HG03460 (cell line): ENCODE results near the gene RFX3.

Source experiments
- ATAC-seq: cut with Tn5 transposase; IDR thresholded peaks from one replicate; pipeline ENCODE4 v1.9.1; 2021; ENCODE audit not compliant: unreplicated experiment

Gene RFX3

GRCh38 chr9:3478549-3478953, 47.2 kb downstream of the RFX3 start:
- ATAC-seq: peak; percentile 31

GRCh38 chr9:3477236-3477834, 48.5 kb downstream of the RFX3 start:
- ATAC-seq: no peak

- no peak for ATAC-seq
Measured at GRCh38 chr9:3475300-3476020, 50.3 kb downstream of the RFX3 start.

- ATAC-seq: no peak
Measured at GRCh38 chr9:3474821-3475220, 51.0 kb downstream of the RFX3 start.

GRCh38 chr9:3473405-3473804, 52.4 kb downstream of the RFX3 start:
- peak; percentile 42 for ATAC-seq

GRCh38 chr9:3471883-3472282, 53.9 kb downstream of the RFX3 start:
- ATAC-seq: no peak

GRCh38 chr9:3468421-3469205, 57.2 kb downstream of the RFX3 start:
- no peak for ATAC-seq

- peak; percentile 99 for ATAC-seq
Measured at GRCh38 chr9:3467593-3468219, 58.1 kb downstream of the RFX3 start.

- no peak for ATAC-seq
Measured at GRCh38 chr9:3464033-3464638, 61.7 kb downstream of the RFX3 start.

GRCh38 chr9:3458806-3459475, 66.9 kb downstream of the RFX3 start:
- ATAC-seq: no peak

- ATAC-seq: no peak
Measured at GRCh38 chr9:3457175-3457574, 68.6 kb downstream of the RFX3 start.

GRCh38 chr9:3455717-3456116, 70.1 kb downstream of the RFX3 start:
- ATAC-seq: no peak

- ATAC-seq: no peak
Measured at GRCh38 chr9:3455094-3455493, 70.7 kb downstream of the RFX3 start.

GRCh38 chr9:3451956-3452355, 73.8 kb downstream of the RFX3 start:
- no peak for ATAC-seq

- ATAC-seq: no peak
Measured at GRCh38 chr9:3447788-3448187, 78.0 kb downstream of the RFX3 start.

- ATAC-seq: no peak
Measured at GRCh38 chr9:3447143-3447542, 78.7 kb downstream of the RFX3 start.

- ATAC-seq: no peak
Measured at GRCh38 chr9:3446313-3446712, 79.5 kb downstream of the RFX3 start.

- ATAC-seq: no peak
Measured at GRCh38 chr9:3444016-3444415, 81.8 kb downstream of the RFX3 start.

GRCh38 chr9:3441197-3441816, 84.5 kb downstream of the RFX3 start:
- ATAC-seq: peak; percentile 95
